Measurements from ENCODE around the gene ZCCHC24.
A peak's percentile ranks its signal among the peaks of the same experiment; 100 is the strongest.

Gene ZCCHC24

DNA sequence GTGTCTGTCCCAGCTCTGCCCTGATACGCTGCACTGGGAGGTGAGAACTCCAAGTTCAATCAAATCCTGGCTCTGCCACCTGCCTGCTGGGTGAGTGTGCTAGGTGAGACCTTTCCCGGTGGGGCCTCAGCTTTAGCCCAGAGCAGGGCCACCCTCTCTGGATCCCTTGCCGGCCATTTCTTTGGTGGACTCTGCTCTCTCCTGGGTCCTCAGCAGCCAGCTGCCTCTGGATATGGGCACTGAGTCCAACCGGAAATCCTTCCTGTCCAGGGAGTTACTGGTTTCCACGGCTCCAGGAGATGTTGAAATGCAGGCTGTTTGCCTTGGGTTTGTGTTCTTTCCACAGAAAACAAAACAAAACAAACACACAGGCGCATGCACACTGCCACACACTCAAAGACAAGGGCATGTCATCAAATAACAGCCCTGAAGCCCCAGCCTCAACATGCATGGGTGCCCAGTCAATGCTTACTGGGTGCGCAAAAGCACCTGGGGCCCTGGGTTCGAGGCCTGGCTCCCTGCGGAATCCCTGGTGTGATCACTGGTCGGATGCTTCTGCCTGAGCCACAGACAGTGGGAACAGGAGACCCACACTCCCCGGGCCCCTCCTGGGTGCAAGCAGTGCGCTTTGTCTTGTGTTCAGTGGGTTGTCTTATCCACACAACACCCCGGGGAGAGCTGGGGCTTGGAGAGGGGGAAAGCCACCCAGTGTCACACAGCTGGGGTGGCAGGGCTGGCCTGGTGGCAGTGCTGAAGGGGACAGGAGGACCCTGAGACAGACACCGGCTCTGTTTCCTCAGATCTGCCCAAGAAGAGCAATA is 65.1 kb downstream of the ZCCHC24 start:
- DNase-seq, result no peak

DNA sequence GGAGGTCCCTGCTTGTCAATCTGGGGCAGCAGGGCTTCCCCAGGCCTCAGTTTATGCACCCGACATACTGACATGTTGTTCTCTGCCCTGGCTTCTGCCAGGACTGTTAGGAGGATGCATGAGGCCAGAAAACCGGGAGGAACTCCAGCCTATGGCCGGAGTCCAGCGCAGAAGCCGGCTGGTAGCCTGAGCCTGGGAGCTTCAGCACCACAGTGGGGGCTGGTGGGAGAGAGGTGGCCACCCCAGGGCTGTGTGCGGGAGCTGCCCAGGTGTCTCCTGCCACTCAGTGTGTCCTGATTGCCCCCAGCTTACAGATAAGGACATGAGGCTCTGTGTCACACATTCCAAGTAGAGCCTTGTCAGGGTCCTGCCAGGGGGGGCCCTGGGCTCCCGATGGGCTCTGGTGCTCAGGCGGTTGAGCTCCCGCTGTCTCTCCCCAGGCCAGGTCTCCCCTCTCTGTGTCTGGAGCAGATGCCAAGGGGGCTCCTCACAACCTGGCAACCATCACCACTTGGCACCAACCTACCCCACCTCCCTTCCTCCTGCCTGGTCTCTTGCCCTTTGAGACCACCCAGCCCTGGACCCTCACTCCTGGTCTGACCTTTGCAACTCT is 65.8 kb downstream of the ZCCHC24 start:
- no peak for DNase-seq

DNA sequence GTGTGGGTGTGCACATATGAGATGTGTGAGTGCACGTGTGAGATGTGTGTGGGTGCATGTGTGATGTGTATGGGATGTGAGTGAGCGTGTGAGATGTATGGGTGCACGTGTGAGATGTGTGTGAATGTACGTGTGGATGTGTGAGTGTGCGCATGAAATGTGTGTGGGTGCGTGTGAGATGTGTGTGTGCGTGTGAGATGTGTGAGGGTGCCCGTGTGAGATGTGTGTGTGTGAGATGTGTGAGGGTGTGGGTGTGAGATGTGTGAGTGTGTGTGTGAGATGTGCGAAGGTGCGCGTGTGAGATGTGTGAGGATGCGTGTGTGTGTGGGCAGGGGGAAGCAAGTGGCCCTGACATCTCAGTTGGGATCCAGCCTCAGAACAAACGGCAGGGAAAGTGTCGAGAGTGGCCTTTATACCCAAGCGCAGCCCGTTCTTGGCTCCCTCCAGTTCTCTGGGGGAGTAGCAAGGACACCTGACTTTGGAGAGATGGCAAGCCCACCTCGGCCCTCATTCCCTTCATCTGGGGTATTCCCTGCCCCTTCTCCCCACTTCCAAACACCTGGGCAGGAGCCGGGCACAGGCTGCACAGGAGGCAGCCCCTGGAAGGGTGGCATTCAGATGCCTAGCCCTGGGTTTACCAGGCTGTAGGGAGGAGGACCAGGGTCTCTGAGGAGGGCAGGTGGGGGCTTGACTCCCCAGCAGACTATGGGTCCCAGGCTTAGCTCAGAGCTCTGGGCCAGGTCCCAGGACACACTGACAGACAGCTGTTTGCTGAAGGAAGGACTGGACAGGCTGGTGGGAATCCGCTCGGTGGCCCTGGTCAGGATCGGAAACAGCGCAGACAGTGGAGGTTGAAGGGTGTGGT is 66.5 kb downstream of the ZCCHC24 start:
- no peak for DNase-seq

DNA sequence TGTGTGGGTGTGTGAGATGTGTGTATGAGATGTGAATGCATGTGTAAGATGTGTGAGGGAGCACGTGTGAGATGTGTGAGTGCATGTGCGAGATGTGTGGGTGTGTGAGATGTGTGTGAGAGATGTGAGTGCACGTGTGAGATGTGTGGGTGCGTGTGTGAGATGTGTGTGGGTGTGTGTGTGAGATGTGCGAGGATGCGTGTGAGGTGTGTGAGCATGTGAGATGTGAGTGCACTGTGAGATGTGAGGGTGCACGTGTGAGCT is 67.1 kb downstream of the ZCCHC24 start:
- no peak for DNase-seq

GRCh38 chr10:79377557-79378382 is 67.7 kb downstream of the ZCCHC24 start:
- no peak for DNase-seq

DNA sequence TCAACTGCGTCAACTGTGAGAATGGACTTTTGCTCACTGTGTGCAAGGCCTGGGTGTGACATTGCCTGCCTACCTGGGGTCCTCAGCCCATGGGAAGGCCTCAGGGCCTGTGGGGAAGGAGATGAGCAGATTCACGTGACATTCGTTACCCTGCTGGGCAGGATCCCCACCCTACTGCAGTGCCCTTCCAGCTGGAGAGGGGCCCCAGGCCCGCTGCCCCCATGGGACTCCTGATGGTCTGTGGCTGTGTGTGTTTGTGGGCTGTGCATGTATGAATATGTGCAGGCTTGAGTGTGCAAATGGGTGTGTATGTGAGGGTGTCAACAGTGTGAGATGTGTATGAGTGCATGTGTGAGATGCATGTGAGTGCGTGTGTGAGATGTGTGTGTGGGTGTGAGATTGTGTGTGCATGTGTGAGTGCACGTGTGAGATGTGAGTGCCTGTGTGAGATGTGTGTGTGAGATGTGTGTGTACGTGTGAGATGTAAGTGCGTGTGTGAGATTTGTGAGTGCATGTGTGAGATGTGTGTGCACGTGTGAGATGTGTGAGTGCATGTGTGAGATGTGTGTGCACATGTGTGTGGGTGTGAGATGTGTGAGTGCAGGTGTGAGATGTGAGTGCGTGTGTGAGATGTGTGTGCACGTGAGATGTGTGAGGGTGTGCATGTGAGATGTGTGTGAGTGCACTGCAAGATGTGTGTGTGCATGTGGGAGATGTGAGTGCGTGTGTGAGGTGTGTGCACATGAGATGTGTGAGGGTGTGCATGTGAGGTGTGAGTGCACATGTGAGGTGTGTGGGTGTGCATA is 68.5 kb downstream of the ZCCHC24 start:
- DNase-seq, result no peak

DNA sequence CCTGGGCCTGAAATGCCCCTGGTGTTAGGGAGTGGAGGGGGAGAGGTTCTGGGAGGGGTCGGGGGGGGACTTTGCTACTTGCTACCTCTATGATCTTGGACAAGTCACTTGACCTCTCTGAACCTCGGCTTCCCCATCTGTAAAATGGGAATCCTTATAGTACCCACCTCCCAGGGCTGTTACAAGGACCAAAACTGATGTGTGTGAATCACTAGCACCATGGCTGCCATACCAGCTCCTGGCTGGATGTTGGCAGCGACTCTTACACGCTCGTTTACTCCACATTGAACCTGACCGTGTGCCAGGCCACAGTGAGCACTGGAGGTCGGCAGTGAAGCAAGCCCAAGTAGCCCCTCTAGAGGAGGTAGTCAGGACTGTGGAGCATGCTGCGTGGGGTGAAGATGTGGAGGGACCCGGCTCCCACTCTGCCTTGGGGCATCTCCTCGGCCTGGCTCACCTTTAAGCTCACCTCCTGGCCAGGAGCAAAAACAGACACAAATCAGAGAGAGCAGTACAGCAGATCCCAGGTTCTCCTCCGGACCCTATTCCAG is 69.3 kb downstream of the ZCCHC24 start:
- DNase-seq, result no peak

DNA sequence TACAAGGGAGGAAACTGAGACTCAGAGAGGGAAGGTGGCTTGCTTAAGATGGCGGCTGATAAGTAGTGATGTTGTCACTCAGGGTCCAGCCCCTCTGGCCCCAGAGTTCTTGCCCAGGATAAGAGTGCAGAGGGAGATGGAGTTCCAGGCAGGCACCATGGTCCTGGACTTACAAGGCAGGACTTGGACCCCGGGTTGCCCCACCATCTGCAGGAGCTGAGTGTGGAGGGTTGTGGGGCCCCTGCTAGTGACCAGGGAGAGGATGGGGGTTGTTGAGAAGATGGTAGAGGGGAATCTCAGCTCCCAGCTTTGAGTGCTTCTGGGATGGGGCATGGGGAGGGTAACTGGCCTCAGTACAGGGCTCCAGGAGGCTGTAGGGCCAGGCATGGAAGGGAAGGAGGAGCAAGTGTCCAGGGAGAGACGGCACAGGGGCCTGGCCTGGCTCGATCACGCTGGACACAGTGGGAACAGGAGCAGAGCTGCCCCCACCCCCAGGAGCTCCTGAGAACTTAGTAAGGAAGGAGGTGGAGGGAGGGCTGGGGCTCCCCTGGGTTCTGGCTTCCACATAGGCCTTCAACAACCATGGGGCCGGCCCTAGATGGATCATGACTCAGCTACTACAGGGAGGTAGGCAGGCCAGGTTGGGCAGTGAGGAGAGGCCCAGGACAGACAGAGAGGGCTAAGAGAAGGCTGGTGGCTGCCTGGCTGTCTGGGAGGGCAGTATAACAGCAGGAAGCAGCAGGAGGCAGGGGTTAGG is 69.9 kb downstream of the ZCCHC24 start:
- no peak for DNase-seq

DNA sequence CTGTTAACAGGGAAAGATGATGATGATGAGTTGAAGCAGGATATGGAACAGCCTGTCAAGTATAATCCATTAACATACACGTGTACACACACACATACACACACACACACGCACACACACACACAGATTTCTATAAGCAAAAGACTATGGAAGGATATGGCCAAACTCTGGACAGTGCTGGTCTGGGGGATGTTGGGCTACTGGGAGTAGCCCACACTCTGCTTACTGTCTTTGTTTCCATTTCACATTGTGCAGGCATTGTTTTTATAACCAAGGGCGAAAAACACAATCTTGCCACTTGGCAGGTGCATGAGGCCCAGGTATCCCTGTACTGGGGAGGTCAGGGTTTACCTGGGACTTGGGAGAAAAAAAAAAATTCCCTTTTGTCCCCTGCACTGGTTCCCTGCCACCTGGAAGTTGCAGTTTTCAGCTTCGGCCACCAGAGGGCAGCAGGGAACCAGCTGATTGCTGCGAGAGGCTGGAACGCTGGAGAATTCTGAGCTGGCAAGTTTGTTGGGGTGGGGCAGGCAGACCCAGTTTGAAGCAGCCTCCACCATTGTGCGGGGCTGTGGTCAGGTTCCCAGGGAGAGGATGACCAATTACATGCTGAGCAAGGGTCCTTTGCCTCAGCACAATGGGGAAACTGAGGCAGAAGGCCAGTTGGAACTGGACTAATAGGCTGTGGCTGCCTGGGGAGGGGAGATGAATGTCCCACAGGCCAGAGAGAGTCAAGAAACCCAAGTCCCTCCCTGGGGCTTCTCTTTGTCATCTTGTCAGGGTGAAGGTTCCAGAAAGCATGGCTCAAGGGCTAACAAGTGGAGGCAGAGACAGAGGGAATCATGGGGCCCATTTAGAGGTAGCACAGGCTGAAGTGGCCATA is 70.9 kb downstream of the ZCCHC24 start:
- peak; percentile 6 to 35 for DNase-seq

DNA sequence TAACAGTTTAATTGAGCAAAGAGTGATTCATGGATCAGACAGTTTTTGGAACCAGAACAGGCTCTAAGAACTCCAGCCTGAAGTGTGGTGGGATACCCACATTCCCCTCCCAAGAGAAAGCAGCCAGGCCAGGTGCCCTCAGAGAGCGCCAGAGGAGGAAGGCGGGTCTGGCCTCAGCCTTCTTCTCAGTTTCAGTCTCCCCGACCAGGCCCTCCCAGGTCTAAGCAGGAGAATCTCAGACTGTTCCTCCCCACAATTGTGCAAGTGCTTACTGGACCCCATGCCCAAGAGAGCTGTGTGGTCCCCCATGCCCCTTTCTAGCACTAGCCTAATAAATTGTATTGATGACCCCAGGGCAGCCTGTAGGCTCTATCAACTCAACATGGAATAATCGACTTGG is 72.6 kb downstream of the ZCCHC24 start:
- no peak for DNase-seq

GRCh38 chr10:79367426-79368189 is 77.8 kb downstream of the ZCCHC24 start:
- DNase-seq, result no peak

DNA sequence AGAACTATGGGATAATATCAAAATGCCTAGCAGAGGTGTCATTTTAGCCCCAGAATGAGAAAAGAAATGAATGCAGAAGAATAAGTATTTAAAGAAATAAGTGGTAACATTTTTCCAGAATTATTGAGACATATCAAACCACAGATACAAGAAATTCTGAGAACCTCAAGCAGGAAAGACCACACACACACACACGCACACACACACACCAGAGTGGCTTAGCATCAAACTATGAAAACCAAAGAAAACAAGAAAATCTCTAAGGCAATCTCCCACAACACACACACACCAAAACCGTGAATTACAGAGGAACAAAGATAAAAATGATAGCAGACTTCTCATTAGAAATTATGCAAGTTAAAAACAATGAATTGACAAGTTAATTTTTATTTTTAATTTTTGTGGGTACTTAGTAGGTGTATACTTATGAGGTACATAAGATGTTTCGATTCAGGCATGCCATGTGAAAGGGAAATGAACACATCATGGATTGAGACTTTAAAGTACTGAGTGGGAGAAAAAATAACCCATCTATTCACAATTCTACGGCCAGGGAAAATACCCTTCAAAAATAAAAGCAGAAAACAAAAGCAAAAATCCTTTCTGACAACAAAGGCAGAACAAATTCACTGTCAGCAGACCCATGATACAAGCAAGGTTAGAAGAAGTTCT is 83.6 kb downstream of the ZCCHC24 start:
- peak in 1 of 2 experiments; percentile 24 for DNase-seq

DNA sequence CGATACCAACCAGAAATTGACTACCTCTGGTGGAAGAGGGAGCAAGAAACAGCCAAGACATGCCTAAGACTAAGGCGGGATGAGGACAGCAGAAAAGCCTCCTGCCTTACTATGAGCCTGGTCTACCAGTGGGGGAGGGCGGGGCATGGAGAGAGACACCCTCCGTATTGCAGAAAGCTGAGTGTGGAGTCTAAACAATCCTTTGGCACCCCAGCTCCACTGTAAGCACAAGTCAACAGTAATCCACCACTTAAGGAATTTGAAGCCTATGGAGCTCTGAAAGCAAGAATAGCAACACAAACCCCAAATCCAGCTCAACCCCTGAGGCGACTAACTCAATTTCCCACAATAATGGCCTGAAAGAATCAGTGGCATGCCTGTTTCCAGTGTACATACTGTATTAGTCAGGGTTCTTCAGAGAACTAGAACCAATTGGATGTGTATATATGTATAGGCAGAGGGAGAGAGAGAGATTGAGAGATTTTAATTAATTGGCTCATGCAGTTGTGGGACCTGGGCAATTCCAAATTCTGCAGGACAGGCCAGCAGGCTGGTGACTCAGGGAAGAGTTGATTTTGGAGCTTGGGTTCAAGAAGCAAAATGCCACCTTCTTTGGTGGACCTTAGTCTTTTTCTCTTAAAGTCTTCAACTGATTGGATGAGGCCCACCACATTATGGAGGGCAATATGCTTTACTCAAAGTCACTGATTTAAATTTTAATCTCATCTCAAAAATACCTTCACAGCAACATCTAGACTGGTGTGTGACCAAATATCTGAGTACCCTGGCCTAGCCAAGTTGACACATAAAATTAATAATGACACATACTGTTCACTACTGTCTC is 84.7 kb downstream of the ZCCHC24 start:
- DNase-seq, result no peak

DNA sequence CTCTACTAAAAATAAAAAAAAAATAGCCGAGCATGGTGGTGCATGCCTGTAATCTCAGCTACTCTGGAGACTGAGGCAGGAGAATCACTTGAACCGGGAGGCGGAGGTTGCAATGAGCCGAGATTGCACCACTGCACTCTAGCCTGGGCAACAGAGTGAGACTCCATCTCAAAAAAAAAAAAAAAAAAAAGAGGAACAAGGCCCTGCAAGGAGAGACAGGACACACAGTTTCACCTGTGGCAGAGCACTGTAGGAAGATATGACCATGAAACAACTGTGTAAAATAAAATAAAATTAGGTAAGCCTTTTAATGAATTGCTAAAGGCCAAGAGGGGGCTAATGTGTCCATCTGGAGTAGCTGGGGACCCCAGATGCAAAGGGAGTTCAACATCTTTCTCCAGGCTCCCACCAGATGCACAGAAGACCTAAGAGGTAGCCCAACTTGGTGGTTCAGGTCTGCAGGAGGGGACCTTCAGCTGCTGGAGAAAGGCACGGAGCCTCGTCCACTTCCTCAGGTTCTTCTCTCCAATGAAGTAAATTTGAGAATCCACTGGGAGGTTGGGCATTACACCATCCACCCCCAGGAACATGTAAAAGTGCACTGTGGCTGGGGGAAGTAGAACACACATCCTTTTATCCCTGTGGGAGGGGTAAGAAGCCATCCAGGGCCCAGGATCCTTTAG is 85.5 kb downstream of the ZCCHC24 start:
- no peak for DNase-seq

- DNase-seq, result no peak
Observed at GRCh38 chr10:79358811-79359210, 86.6 kb downstream of the ZCCHC24 start.

GRCh38 chr10:79357180-79357579 is 88.2 kb downstream of the ZCCHC24 start:
- DNase-seq, result no peak

DNA sequence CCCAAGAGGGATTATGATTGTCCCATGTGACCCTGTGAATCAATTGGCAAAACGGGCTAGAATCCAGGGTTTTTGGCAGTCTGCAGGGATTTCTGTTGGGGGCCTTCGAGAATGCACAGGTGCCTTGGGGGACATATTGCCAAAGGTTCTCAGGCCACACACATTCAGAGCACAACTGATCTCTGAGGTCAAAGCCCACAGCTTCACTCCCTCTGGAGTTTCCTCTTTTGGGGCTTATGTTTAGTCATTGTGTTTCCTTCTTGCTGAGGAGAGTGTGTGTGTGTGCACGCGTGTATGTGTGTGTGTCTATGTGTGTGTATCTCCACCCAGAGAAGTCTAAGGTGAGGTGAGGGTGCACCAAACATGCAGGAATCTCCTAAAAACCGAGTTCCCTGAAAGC is 89.3 kb downstream of the ZCCHC24 start:
- DNase-seq, result peak; percentile 78 to 82
